ENCODE results near the gene RTL3.

Gene RTL3, protein sequence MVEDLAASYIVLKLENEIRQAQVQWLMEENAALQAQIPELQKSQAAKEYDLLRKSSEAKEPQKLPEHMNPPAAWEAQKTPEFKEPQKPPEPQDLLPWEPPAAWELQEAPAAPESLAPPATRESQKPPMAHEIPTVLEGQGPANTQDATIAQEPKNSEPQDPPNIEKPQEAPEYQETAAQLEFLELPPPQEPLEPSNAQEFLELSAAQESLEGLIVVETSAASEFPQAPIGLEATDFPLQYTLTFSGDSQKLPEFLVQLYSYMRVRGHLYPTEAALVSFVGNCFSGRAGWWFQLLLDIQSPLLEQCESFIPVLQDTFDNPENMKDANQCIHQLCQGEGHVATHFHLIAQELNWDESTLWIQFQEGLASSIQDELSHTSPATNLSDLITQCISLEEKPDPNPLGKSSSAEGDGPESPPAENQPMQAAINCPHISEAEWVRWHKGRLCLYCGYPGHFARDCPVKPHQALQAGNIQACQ

GRCh38 chrX:78658845-78659744 is at the start of gene RTL3:
Gene RTL3 (minus strand): TSS chrX:78659328. CDS start chrX:78658420, 908 bp downstream.
- Histone ChIP-seq H3K4me2 (ENCODE audit: insufficient read depth, low read length) (no peak within 1 kb of the TSS), H3K27me3 (ENCODE audit: insufficient read depth, low read length, poor library complexity) (no peaks in the 10 kb centered on the region), H3K79me2 (ENCODE audit: insufficient read depth, low read length) (no peaks in the 10 kb centered on the region), H3K4me3 (ENCODE audit: low read depth in 1 of 2, low read length in 2 of 2) (no peak within 1 kb of the TSS), H3K9me3 (ENCODE audit: insufficient read depth, low read length, severe bottlenecking) (no peaks in the 10 kb centered on the region), H3K36me3 (ENCODE audit: insufficient read depth, low read length) (no peaks in the 10 kb centered on the region), H3K27ac (ENCODE audit: low read length) (peak within 1 kb of the TSS; percentile 56; the same call in 1 of the 2 replicates), H3K4me1 (ENCODE audit: insufficient read depth, low read length) (peaks cover 34% of the 10 kb centered on the region), H4K20me1 (ENCODE audit: insufficient read depth, low read length) (no peaks in the 10 kb centered on the region), H2AFZ (ENCODE audit: low read depth, low read length) (0 out of 2 replicates have a peak within 1 kb of the TSS, but pooled peaks have one; percentile 26), H3K9ac (ENCODE audit: low read depth, low read length) (no peak within 1 kb of the TSS)
- TF ChIP-seq EZH2 (IDR thresholded peaks at IDR 0.05; ENCODE audit: borderline replicate concordance, low read depth, low read length, severe bottlenecking) (no peak), CTCF (IDR thresholded peaks at IDR 0.05; ENCODE audit: borderline replicate concordance, extremely low read depth, low read length, poor library complexity, severe bottlenecking) (no peak)
- DNase-seq (no peak), ATAC-seq (ENCODE audit: insufficient read depth, low read depth) (peak; percentile 82)

DNA sequence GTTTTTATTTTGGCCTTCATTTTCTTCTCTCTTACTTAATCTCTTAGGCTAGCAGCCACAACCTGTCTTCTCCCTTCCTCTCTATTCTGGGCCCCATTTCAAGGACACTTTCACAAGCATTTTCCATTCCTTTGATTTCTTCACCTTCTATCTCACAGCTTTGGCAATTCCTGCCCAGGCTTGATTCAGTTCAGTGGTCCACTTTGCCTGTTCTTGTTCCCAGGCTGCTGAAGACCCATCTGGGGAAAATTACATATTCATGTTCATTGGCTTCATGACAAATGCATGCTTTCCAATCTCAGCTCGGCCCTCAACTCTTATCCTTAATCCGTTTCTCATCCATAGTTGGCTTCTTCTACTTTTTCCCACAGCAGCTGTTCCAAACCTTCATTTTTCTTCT is 49.7 kb upstream of the RTL3 start:
- no peak overlapping the region for H3K27ac ChIP-seq (ENCODE audit: low read length)
- H3K79me2 ChIP-seq (ENCODE audit: insufficient read depth, low read length) = no peaks in the 10 kb centered on the region
- H4K20me1 ChIP-seq (ENCODE audit: insufficient read depth, low read length) = no peaks in the 10 kb centered on the region
- H3K36me3 ChIP-seq (ENCODE audit: insufficient read depth, low read length) = no peaks in the 10 kb centered on the region
- no peak for DNase-seq
- no peaks in the 10 kb centered on the region for H3K27me3 ChIP-seq (ENCODE audit: insufficient read depth, low read length, poor library complexity)
- H3K4me2 ChIP-seq (ENCODE audit: insufficient read depth, low read length) = no peak overlapping the region
- no peaks in the 10 kb centered on the region for H3K4me1 ChIP-seq (ENCODE audit: insufficient read depth, low read length)
- TF ChIP-seq CTCF (IDR thresholded peaks at IDR 0.05; ENCODE audit: borderline replicate concordance, extremely low read depth, low read length, poor library complexity, severe bottlenecking) (no peak), EZH2 (IDR thresholded peaks at IDR 0.05; ENCODE audit: borderline replicate concordance, low read depth, low read length, severe bottlenecking) (no peak)
- ATAC-seq (ENCODE audit: insufficient read depth, low read depth) = no peak
- no peaks in the 10 kb centered on the region for H3K9me3 ChIP-seq (ENCODE audit: insufficient read depth, low read length, severe bottlenecking)
- no peak overlapping the region for H3K9ac ChIP-seq (ENCODE audit: low read depth, low read length)
- no peak overlapping the region for H2AFZ ChIP-seq (ENCODE audit: low read depth, low read length)
- H3K4me3 ChIP-seq (ENCODE audit: low read depth in 1 of 2, low read length in 2 of 2) = no peak overlapping the region

DNA sequence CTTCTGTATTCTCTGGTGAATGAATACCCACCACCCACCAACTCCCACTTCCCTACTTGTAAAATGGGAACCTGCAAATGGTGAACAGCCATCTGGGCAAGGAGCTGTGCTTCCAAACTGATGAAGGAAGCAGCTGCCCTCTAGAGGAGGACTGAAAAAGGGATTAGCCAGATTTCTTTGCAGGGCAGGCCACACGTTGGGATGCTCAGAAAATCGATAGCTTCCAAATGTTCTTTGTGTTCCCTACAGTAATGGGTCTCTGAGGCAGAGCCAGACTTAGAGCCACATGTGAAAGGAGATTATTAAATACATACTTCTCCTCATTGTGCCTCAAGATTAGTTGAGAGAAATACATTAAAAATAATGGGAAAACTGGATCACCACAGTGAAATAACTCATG is 49.1 kb upstream of the RTL3 start:
- Histone ChIP-seq H3K79me2 (ENCODE audit: insufficient read depth, low read length) (no peaks in the 10 kb centered on the region), H3K9ac (ENCODE audit: low read depth, low read length) (no peak overlapping the region), H3K36me3 (ENCODE audit: insufficient read depth, low read length) (no peaks in the 10 kb centered on the region), H3K4me2 (ENCODE audit: insufficient read depth, low read length) (no peak overlapping the region), H4K20me1 (ENCODE audit: insufficient read depth, low read length) (no peaks in the 10 kb centered on the region), H3K4me1 (ENCODE audit: insufficient read depth, low read length) (no peaks in the 10 kb centered on the region), H3K27me3 (ENCODE audit: insufficient read depth, low read length, poor library complexity) (no peaks in the 10 kb centered on the region), H3K4me3 (ENCODE audit: low read depth in 1 of 2, low read length in 2 of 2) (no peak overlapping the region), H2AFZ (ENCODE audit: low read depth, low read length) (no peak overlapping the region), H3K27ac (ENCODE audit: low read length) (no peak overlapping the region), H3K9me3 (ENCODE audit: insufficient read depth, low read length, severe bottlenecking) (no peaks in the 10 kb centered on the region)
- peak; percentile 7 for DNase-seq
- TF ChIP-seq EZH2 (IDR thresholded peaks at IDR 0.05; ENCODE audit: borderline replicate concordance, low read depth, low read length, severe bottlenecking) = no peak
- TF ChIP-seq CTCF (IDR thresholded peaks at IDR 0.05; ENCODE audit: borderline replicate concordance, extremely low read depth, low read length, poor library complexity, severe bottlenecking) = peak; percentile 39
- ATAC-seq (ENCODE audit: insufficient read depth, low read depth) = no peak; the same call in 2 of the 3 replicates
